Esophagus squamous epithelium (tissue), 4 donors: ENCODE data around the gene MEAK7.

ENCODE experiments used
- CTCF ChIP-seq, 6 experiments: fragments of 450-650 bp in 4 of 6; fragments of 200-600 bp in 2 of 6; sonication (generic) in 2 of 6; IDR thresholded peaks; one replicate each; pipeline ENCODE4 v1.5.1; 2016 to 2019; ENCODE audit warnings: antibody characterized with exemption in 6 of 6, mild to moderate bottlenecking in 4 of 6, moderate library complexity in 4 of 6
- POLR2A ChIP-seq, 4 donors: fragments of 450-650 bp; IDR thresholded peaks; one replicate each; pipeline ENCODE4 v1.6.1; 2017; ENCODE audit warnings: antibody characterized with exemption in 4 of 4, mild to moderate bottlenecking in 4 of 4, moderate library complexity in 3 of 4

- TF ChIP-seq CTCF (IDR thresholded peaks at IDR 0.05) (no peak), POLR2A (IDR thresholded peaks at IDR 0.05) (no peak)
Observed at GRCh38 chr16:84546669-84547545, 42.4 kb upstream of the MEAK7 start.
